K562 treated with DMSO at 1 percent for 24 hours (cell line): Measurements from ENCODE around the gene YPEL5. TPM values are rescaled to one million over a fixed set of nuclear protein-coding genes. Genes with fewer than 3 reads are reported as not detected.

ENCODE experiments used
- total RNA-seq: library from RNA; unstranded; fragments of 300-600 nt; gene quantifications from 2 replicates; pipeline ENCODE4 v1.2.3, GENCODE V29; 2022; ENCODE audit warnings: low read depth; ENCODE audit not compliant: insufficient read depth

Gene YPEL5
- total RNA-seq = 32.0 and 40.3 TPM in 2 replicates

GRCh38 chr2:30146337-30147195 lies at the start of gene YPEL5:
Gene YPEL5 (plus strand): TSS chr2:30147007. CDS start chr2:30156652, 9,645 bp downstream.

Other genes with a start within 250 kb of the YPEL5 start
- not detected in 2 replicates for gene ALK, start 225.4 kb upstream of the YPEL5 start, total RNA-seq
- gene LBH, start 84.5 kb downstream of the YPEL5 start, total RNA-seq = 13.0 and 13.6 TPM in 2 replicates